ENCODE measurements around the gene MYOM3.
"Not testable (repeated sequence)": the region's sequence is repeated elsewhere in the genome, so short reads cannot be mapped to it uniquely, and the experiment has no call there.

The MYOM3 gene

GRCh38 chr1:24015221-24016210 is 96.4 kb downstream of the MYOM3 start:
- Mint-ChIP-seq H3K27ac (no peak overlapping the region), H3K4me1 (ENCODE audit: low read depth) (peaks cover 1% of the 10 kb centered on the region), H3K36me3 (ENCODE audit: low read depth) (no peaks in the 10 kb centered on the region), H3K27me3 (peaks cover 13% of the 10 kb centered on the region), H3K4me3 (no peak overlapping the region), H3K9me3 (no peaks in the 10 kb centered on the region)
- no peak for DNase-seq

- DNase-seq; H3K9me3 Mint-ChIP-seq; H3K4me3 Mint-ChIP-seq; H3K27ac Mint-ChIP-seq; H3K4me1 Mint-ChIP-seq (ENCODE audit: low read depth); H3K36me3 Mint-ChIP-seq (ENCODE audit: low read depth): not testable (repeated sequence)
- peaks cover 13% of the 10 kb centered on the region for H3K27me3 Mint-ChIP-seq
These were observed 99.1 kb downstream of the MYOM3 start for GRCh38 chr1:24012878-24013277.

GRCh38 chr1:24010650-24011049 is 101.3 kb downstream of the MYOM3 start:
- Mint-ChIP-seq H3K9me3 (no peaks in the 10 kb centered on the region), H3K4me1 (ENCODE audit: low read depth) (peaks cover 1% of the 10 kb centered on the region), H3K36me3 (ENCODE audit: low read depth) (no peaks in the 10 kb centered on the region), H3K27me3 (peaks cover 16% of the 10 kb centered on the region), H3K27ac (no peak overlapping the region), H3K4me3 (no peak overlapping the region)
- DNase-seq = no peak

GRCh38 chr1:24009406-24009805 is 102.5 kb downstream of the MYOM3 start:
- H3K27me3 Mint-ChIP-seq = peaks cover 18% of the 10 kb centered on the region
- no peak for DNase-seq
- H3K27ac Mint-ChIP-seq = no peak overlapping the region
- peaks cover 1% of the 10 kb centered on the region for H3K4me1 Mint-ChIP-seq (ENCODE audit: low read depth)
- no peaks in the 10 kb centered on the region for H3K9me3 Mint-ChIP-seq
- H3K36me3 Mint-ChIP-seq (ENCODE audit: low read depth) = no peaks in the 10 kb centered on the region
- no peak overlapping the region for H3K4me3 Mint-ChIP-seq

- H3K36me3 Mint-ChIP-seq (ENCODE audit: low read depth); H3K4me3 Mint-ChIP-seq; H3K9me3 Mint-ChIP-seq; H3K27ac Mint-ChIP-seq; DNase-seq; H3K4me1 Mint-ChIP-seq (ENCODE audit: low read depth): not testable (repeated sequence)
- H3K27me3 Mint-ChIP-seq = peaks cover 13% of the 10 kb centered on the region
These were observed 103.3 kb downstream of the MYOM3 start for GRCh38 chr1:24008574-24009184.

- Mint-ChIP-seq H3K4me1 (ENCODE audit: low read depth) (peaks cover 1% of the 10 kb centered on the region), H3K27me3 (peaks cover 11% of the 10 kb centered on the region)
These were observed 104.9 kb downstream of the MYOM3 start for GRCh38 chr1:24007079-24007478.

More at GRCh38 chr1:24007079-24007478, 104.9 kb downstream of the MYOM3 start:
- Mint-ChIP-seq H3K36me3 (ENCODE audit: low read depth) (no peaks in the 10 kb centered on the region), H3K9me3 (no peaks in the 10 kb centered on the region), H3K4me3 (no peak overlapping the region), H3K27ac (no peak overlapping the region)
- no peak for DNase-seq
